ENCODE data around the gene THSD4.

The THSD4 gene

GRCh38 chr15:71612397-71612722 lies 497.1 kb downstream of the THSD4 start:
- no peak overlapping the region for H3K4me3 ChIP-seq (ENCODE audit: extremely low read depth, insufficient read depth, low read length, poor library complexity, severe bottlenecking)

GRCh38 chr15:71612869-71613268 lies 497.6 kb downstream of the THSD4 start:
- 83 to 94% methylated on average over 1 to 2 of the region's 2 CpGs for WGBS, 2 experiments (ENCODE audit: insufficient coverage in 2 of 2)
- H3K4me1 ChIP-seq (ENCODE audit: control insufficient read depth, insufficient read depth, low read length, poor library complexity, severe bottlenecking) = no peaks in the 10 kb centered on the region
- H3K4me3 ChIP-seq (ENCODE audit: extremely low read depth, insufficient read depth, low read length, poor library complexity, severe bottlenecking) = no peak overlapping the region
- no peaks in the 10 kb centered on the region for H3K36me3 ChIP-seq (ENCODE audit: control insufficient read depth, insufficient read depth, low read length)
- H3K27ac ChIP-seq (ENCODE audit: low read depth, low read length, severe bottlenecking) = no peak overlapping the region
- H3K9me3 ChIP-seq (ENCODE audit: control insufficient read depth, low read length) = no peaks in the 10 kb centered on the region

More at GRCh38 chr15:71612397-71612722, 497.1 kb downstream of the THSD4 start:
- 89% methylated on average over 1 of the region's 1 CpG; no CpG with 5 or more reads in 1 of the 2 experiments for WGBS, 2 experiments (ENCODE audit: insufficient coverage in 2 of 2)
- Histone ChIP-seq H3K9me3 (ENCODE audit: control insufficient read depth, low read length) (no peaks in the 10 kb centered on the region), H3K27ac (ENCODE audit: low read depth, low read length, severe bottlenecking) (no peak overlapping the region), H3K4me1 (ENCODE audit: control insufficient read depth, insufficient read depth, low read length, poor library complexity, severe bottlenecking) (no peaks in the 10 kb centered on the region), H3K36me3 (ENCODE audit: control insufficient read depth, insufficient read depth, low read length) (no peaks in the 10 kb centered on the region)

- Histone ChIP-seq H3K36me3 (ENCODE audit: control insufficient read depth, insufficient read depth, low read length) (no peaks in the 10 kb centered on the region), H3K4me3 (ENCODE audit: extremely low read depth, insufficient read depth, low read length, poor library complexity, severe bottlenecking) (no peak overlapping the region), H3K9me3 (ENCODE audit: control insufficient read depth, low read length) (no peaks in the 10 kb centered on the region), H3K27ac (ENCODE audit: low read depth, low read length, severe bottlenecking) (no peak overlapping the region), H3K4me1 (ENCODE audit: control insufficient read depth, insufficient read depth, low read length, poor library complexity, severe bottlenecking) (peaks cover 6% of the 10 kb centered on the region)
- WGBS, 2 experiments (ENCODE audit: insufficient coverage in 2 of 2) = 80 to 84% methylated on average over 2 to 3 of the region's 4 CpGs
Observed at GRCh38 chr15:71623111-71623510, 507.8 kb downstream of the THSD4 start.

GRCh38 chr15:71626596-71627088 lies 511.4 kb downstream of the THSD4 start:
- WGBS, 2 experiments (ENCODE audit: insufficient coverage in 2 of 2) = 93 to 95% methylated on average over 2 to 4 of the region's 4 CpGs
- Histone ChIP-seq H3K4me3 (ENCODE audit: extremely low read depth, insufficient read depth, low read length, poor library complexity, severe bottlenecking) (no peak overlapping the region), H3K27ac (ENCODE audit: low read depth, low read length, severe bottlenecking) (no peak overlapping the region), H3K4me1 (ENCODE audit: control insufficient read depth, insufficient read depth, low read length, poor library complexity, severe bottlenecking) (peaks cover 6% of the 10 kb centered on the region), H3K36me3 (ENCODE audit: control insufficient read depth, insufficient read depth, low read length) (no peaks in the 10 kb centered on the region), H3K9me3 (ENCODE audit: control insufficient read depth, low read length) (no peaks in the 10 kb centered on the region)

- Histone ChIP-seq H3K4me1 (ENCODE audit: control insufficient read depth, insufficient read depth, low read length, poor library complexity, severe bottlenecking) (peaks cover 6% of the 10 kb centered on the region), H3K36me3 (ENCODE audit: control insufficient read depth, insufficient read depth, low read length) (no peaks in the 10 kb centered on the region), H3K4me3 (ENCODE audit: extremely low read depth, insufficient read depth, low read length, poor library complexity, severe bottlenecking) (no peak overlapping the region), H3K9me3 (ENCODE audit: control insufficient read depth, low read length) (no peaks in the 10 kb centered on the region), H3K27ac (ENCODE audit: low read depth, low read length, severe bottlenecking) (no peak overlapping the region)
- 90 to 100% methylated on average over 1 to 2 of the region's 2 CpGs for WGBS, 2 experiments (ENCODE audit: insufficient coverage in 2 of 2)
Observed at GRCh38 chr15:71627188-71627587, 511.9 kb downstream of the THSD4 start.

- H3K36me3 ChIP-seq (ENCODE audit: control insufficient read depth, insufficient read depth, low read length) = no peaks in the 10 kb centered on the region
- peaks cover 6% of the 10 kb centered on the region for H3K4me1 ChIP-seq (ENCODE audit: control insufficient read depth, insufficient read depth, low read length, poor library complexity, severe bottlenecking)
- H3K4me3 ChIP-seq (ENCODE audit: extremely low read depth, insufficient read depth, low read length, poor library complexity, severe bottlenecking) = no peak overlapping the region
- no peak overlapping the region for H3K27ac ChIP-seq (ENCODE audit: low read depth, low read length, severe bottlenecking)
- WGBS, 2 experiments (ENCODE audit: insufficient coverage in 2 of 2) = 100% methylated on average over 2 of the region's 3 CpGs; no CpG with 5 or more reads in 1 of the 2 experiments
- H3K9me3 ChIP-seq (ENCODE audit: control insufficient read depth, low read length) = no peaks in the 10 kb centered on the region
Observed at GRCh38 chr15:71627604-71628003, 512.3 kb downstream of the THSD4 start.

GRCh38 chr15:71628988-71629770 lies 513.9 kb downstream of the THSD4 start:
- WGBS, 2 experiments (ENCODE audit: insufficient coverage in 2 of 2) = 91 to 97% methylated on average over 8 to 9 of the region's 11 CpGs
- no peaks in the 10 kb centered on the region for H3K9me3 ChIP-seq (ENCODE audit: control insufficient read depth, low read length)
- H3K27ac ChIP-seq (ENCODE audit: low read depth, low read length, severe bottlenecking) = no peak overlapping the region
- no peak overlapping the region for H3K4me3 ChIP-seq (ENCODE audit: extremely low read depth, insufficient read depth, low read length, poor library complexity, severe bottlenecking)
- H3K4me1 ChIP-seq (ENCODE audit: control insufficient read depth, insufficient read depth, low read length, poor library complexity, severe bottlenecking) = peaks cover 6% of the 10 kb centered on the region
- no peaks in the 10 kb centered on the region for H3K36me3 ChIP-seq (ENCODE audit: control insufficient read depth, insufficient read depth, low read length)

- whole genome bisulfite sequencing, 2 experiments (ENCODE audit: insufficient coverage in 2 of 2) = 61 to 68% methylated on average over 5 to 8 of the region's 9 CpGs
- H3K4me3 ChIP-seq (ENCODE audit: extremely low read depth, insufficient read depth, low read length, poor library complexity, severe bottlenecking) = no peak overlapping the region
- H3K9me3 ChIP-seq (ENCODE audit: control insufficient read depth, low read length) = no peaks in the 10 kb centered on the region
- H3K27ac ChIP-seq (ENCODE audit: low read depth, low read length, severe bottlenecking) = no peak overlapping the region
- H3K36me3 ChIP-seq (ENCODE audit: control insufficient read depth, insufficient read depth, low read length) = no peaks in the 10 kb centered on the region
- peaks cover 6% of the 10 kb centered on the region for H3K4me1 ChIP-seq (ENCODE audit: control insufficient read depth, insufficient read depth, low read length, poor library complexity, severe bottlenecking)
Observed at GRCh38 chr15:71629781-71630474, 514.7 kb downstream of the THSD4 start.

GRCh38 chr15:71630475-71630809 lies 515.2 kb downstream of the THSD4 start:
- H3K36me3 ChIP-seq (ENCODE audit: control insufficient read depth, insufficient read depth, low read length) = no peaks in the 10 kb centered on the region
- 83 to 100% methylated on average over 1 to 2 of the region's 2 CpGs for WGBS, 2 experiments (ENCODE audit: insufficient coverage in 2 of 2)
- peaks cover 6% of the 10 kb centered on the region for H3K4me1 ChIP-seq (ENCODE audit: control insufficient read depth, insufficient read depth, low read length, poor library complexity, severe bottlenecking)
- no peaks in the 10 kb centered on the region for H3K9me3 ChIP-seq (ENCODE audit: control insufficient read depth, low read length)
- no peak overlapping the region for H3K27ac ChIP-seq (ENCODE audit: low read depth, low read length, severe bottlenecking)
- H3K4me3 ChIP-seq (ENCODE audit: extremely low read depth, insufficient read depth, low read length, poor library complexity, severe bottlenecking) = no peak overlapping the region

- Histone ChIP-seq H3K4me3 (ENCODE audit: extremely low read depth, insufficient read depth, low read length, poor library complexity, severe bottlenecking) (no peak overlapping the region), H3K9me3 (ENCODE audit: control insufficient read depth, low read length) (no peaks in the 10 kb centered on the region), H3K4me1 (ENCODE audit: control insufficient read depth, insufficient read depth, low read length, poor library complexity, severe bottlenecking) (peaks cover 2% of the 10 kb centered on the region), H3K36me3 (ENCODE audit: control insufficient read depth, insufficient read depth, low read length) (no peaks in the 10 kb centered on the region), H3K27ac (ENCODE audit: low read depth, low read length, severe bottlenecking) (no peak overlapping the region)
- 83 to 93% methylated on average over 1 to 3 of the region's 3 CpGs for WGBS, 2 experiments (ENCODE audit: insufficient coverage in 2 of 2)
Observed at GRCh38 chr15:71632576-71633195, 517.4 kb downstream of the THSD4 start.
